Measurements from ENCODE around the gene COL6A5.
A peak's percentile ranks its signal among the peaks of the same experiment; 100 is the strongest.

Gene COL6A5

GRCh38 chr3:130470126-130470525 is 124.7 kb downstream of the COL6A5 start:
- DNase-seq (ENCODE audit: low read depth, low spot score), result no peak
- TF ChIP-seq, protein P1, sequence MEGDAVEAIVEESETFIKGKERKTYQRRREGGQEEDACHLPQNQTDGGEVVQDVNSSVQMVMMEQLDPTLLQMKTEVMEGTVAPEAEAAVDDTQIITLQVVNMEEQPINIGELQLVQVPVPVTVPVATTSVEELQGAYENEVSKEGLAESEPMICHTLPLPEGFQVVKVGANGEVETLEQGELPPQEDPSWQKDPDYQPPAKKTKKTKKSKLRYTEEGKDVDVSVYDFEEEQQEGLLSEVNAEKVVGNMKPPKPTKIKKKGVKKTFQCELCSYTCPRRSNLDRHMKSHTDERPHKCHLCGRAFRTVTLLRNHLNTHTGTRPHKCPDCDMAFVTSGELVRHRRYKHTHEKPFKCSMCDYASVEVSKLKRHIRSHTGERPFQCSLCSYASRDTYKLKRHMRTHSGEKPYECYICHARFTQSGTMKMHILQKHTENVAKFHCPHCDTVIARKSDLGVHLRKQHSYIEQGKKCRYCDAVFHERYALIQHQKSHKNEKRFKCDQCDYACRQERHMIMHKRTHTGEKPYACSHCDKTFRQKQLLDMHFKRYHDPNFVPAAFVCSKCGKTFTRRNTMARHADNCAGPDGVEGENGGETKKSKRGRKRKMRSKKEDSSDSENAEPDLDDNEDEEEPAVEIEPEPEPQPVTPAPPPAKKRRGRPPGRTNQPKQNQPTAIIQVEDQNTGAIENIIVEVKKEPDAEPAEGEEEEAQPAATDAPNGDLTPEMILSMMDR (IDR thresholded peaks at IDR 0.05; ENCODE audit: low read depth, low read length), result no peak
- in situ Hi-C loops (cut with HindIII; ENCODE audit: low sequenced_read_pairs), result no loop called here
- no peak overlapping the region for H3K4me3 ChIP-seq (ENCODE audit: low read depth, low read length)

DNA sequence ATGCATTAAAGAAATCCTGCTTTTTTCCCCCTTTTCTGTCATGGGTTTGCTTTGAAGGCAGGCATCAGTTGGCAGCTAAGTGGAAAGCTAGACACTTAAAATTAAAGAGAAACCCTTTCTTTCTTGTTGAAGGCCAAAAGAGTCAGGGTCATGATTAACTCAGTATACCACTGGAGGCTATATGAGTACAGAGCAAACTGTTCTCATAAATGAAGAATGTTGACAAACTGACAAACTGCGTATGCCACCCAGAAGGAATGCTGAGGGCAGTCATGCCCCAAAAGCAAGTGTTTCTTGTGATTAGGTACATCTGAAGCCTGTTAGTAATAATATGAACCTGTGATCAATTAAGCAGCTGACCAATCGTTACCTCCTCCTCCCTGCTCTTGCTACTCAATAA is 127.9 kb downstream of the COL6A5 start:
- in situ Hi-C loops (cut with HindIII; ENCODE audit: low sequenced_read_pairs), result no loop called here
- H3K4me3 ChIP-seq (ENCODE audit: low read depth, low read length), result no peak overlapping the region
- TF ChIP-seq, protein P1 (IDR thresholded peaks at IDR 0.05; ENCODE audit: low read depth, low read length), result no peak
- no peak for DNase-seq (ENCODE audit: low read depth, low spot score)

DNA sequence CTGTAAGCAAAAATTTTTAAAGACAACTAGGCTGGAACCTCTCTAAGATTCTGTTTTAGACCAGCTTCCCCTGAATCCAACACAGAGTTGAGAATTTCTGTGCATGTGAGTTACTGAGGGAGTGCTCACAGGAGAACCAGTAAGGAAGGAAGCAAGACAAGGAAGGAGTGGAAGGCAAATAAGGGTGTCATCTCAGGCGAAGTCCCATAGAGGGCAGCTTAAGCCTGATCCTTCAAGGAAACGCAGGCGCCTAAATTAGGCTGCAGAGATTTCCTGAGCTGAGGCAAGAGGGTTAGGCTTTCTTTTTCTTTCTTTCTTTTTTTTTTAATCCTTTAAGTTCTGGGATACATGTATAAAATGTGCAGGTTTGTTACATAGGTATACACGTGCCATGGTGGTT is 135.3 kb downstream of the COL6A5 start:
- TF ChIP-seq, protein P1 (IDR thresholded peaks at IDR 0.05; ENCODE audit: low read depth, low read length), result peak; percentile 41
- in situ Hi-C loops (cut with HindIII; ENCODE audit: low sequenced_read_pairs), result no loop called here
- peak; percentile 42 for DNase-seq (ENCODE audit: low read depth, low spot score)
- no peak overlapping the region for H3K4me3 ChIP-seq (ENCODE audit: low read depth, low read length)

GRCh38 chr3:130488288-130488687 is 142.8 kb downstream of the COL6A5 start:
- DNase-seq (ENCODE audit: low read depth, low spot score), result no peak
- TF ChIP-seq, protein P1 (IDR thresholded peaks at IDR 0.05; ENCODE audit: low read depth, low read length), result no peak
- in situ Hi-C loops (cut with HindIII; ENCODE audit: low sequenced_read_pairs), result no loop called here
- H3K4me3 ChIP-seq (ENCODE audit: low read depth, low read length), result no peak overlapping the region

DNA sequence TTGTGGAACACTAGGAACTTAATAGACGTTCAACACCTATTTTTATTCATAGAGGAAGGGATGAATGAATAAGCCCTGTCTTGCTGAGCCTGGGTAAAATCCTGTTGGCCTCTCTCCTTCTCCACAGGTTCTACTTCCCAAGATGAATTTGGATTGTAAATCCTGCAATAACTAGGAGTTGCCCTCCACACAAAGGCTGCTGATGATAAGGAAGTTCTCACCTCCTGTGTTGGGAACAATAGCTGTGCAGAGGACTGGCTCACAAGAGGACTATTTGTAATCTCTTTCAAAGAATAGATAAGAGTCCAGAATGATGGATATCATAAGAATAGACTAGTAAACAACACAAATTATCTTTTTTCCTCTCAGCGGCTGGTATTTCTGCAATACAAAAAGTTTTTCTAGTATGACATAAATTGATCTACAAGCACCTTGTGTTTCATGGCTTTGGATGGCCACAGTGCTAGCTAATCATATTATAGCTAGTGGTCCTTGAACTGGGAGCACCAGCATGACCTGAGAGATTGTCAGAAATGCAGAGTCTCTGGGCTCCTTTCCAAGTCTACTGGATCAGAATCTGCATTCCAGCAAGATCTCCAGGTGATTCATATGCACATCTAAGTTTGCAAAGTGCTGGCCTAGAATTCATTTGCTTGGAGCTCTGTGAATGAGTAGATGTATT is 143.4 kb downstream of the COL6A5 start:
- DNase-seq (ENCODE audit: low read depth, low spot score), result no peak
- in situ Hi-C loops (cut with HindIII; ENCODE audit: low sequenced_read_pairs), result no loop called here
- TF ChIP-seq, protein P1 (IDR thresholded peaks at IDR 0.05; ENCODE audit: low read depth, low read length), result no peak
- H3K4me3 ChIP-seq (ENCODE audit: low read depth, low read length), result no peak overlapping the region

GRCh38 chr3:130490241-130490640 is 144.8 kb downstream of the COL6A5 start:
- H3K4me3 ChIP-seq (ENCODE audit: low read depth, low read length), result no peak overlapping the region
- no peak for DNase-seq (ENCODE audit: low read depth, low spot score)
- in situ Hi-C loops (cut with HindIII; ENCODE audit: low sequenced_read_pairs), result no loop called here
- TF ChIP-seq, protein P1 (IDR thresholded peaks at IDR 0.05; ENCODE audit: low read depth, low read length), result no peak

All from astrocyte of the spinal cord (primary cell).